Measurements from ENCODE around the gene DDIT3. TPM values are rescaled to one million over a fixed set of nuclear protein-coding genes. Genes with fewer than 3 reads are reported as not detected.

DDIT3 gene
- polyA plus RNA-seq, 4 donors = 41.1 to 105 (median 46.9) TPM

GRCh38 chr12:57558864-57559263, 38.5 kb upstream of the DDIT3 start:
- H3K9me3 ChIP-seq (ENCODE audit: control insufficient read depth in 2 of 2, insufficient read depth in 1 of 2, low read depth in 1 of 2, low read length in 1 of 2) = no peaks in the 10 kb centered on the region
- FAIRE-seq (no peak), DNase-seq (no peak)
- no peaks in the 10 kb centered on the region for H3K4me1 ChIP-seq (ENCODE audit: control insufficient read depth in 3 of 3, insufficient read depth in 2 of 3, low read depth in 1 of 3, low read length in 2 of 3)
- 74 to 83% (median 82%) methylated on average over 4 of the region's 4 CpGs for WGBS, 3 donors
- peaks cover 0 to 21% (median 0%) of the 10 kb centered on the region in 3 donors for H3K27me3 ChIP-seq (ENCODE audit: control insufficient read depth in 3 of 3, insufficient read depth in 3 of 3, low read length in 3 of 3)
- H3K36me3 ChIP-seq (ENCODE audit: control insufficient read depth in 3 of 3, insufficient read depth in 2 of 3, low read depth in 1 of 3, low read length in 3 of 3) = no peaks in the 10 kb centered on the region
- H3K4me3 ChIP-seq (ENCODE audit: low read depth in 1 of 3, low read length in 3 of 3) = no peak overlapping the region
- H3K27ac ChIP-seq (ENCODE audit: low read depth in 1 of 3, low read length in 2 of 3) = no peak overlapping the region

- peaks cover 0 to 48% (median 3%) of the 10 kb centered on the region in 3 donors for H3K27me3 ChIP-seq (ENCODE audit: control insufficient read depth in 3 of 3, insufficient read depth in 3 of 3, low read length in 3 of 3)
- WGBS, 3 donors = 92 to 100% (median 100%) methylated on average over 1 of the region's 1 CpG
- FAIRE-seq = no peak
- H3K4me3 ChIP-seq (ENCODE audit: low read depth in 1 of 3, low read length in 3 of 3) = no peak overlapping the region
- no peaks in the 10 kb centered on the region for H3K36me3 ChIP-seq (ENCODE audit: control insufficient read depth in 3 of 3, insufficient read depth in 2 of 3, low read depth in 1 of 3, low read length in 3 of 3)
- no peak overlapping the region for H3K27ac ChIP-seq (ENCODE audit: low read depth in 1 of 3, low read length in 2 of 3)
- no peaks in the 10 kb centered on the region for H3K4me1 ChIP-seq (ENCODE audit: control insufficient read depth in 3 of 3, insufficient read depth in 2 of 3, low read depth in 1 of 3, low read length in 2 of 3)
- no peaks in the 10 kb centered on the region for H3K9me3 ChIP-seq (ENCODE audit: control insufficient read depth in 2 of 2, insufficient read depth in 1 of 2, low read depth in 1 of 2, low read length in 1 of 2)
- DNase-seq = no peak
Observed at GRCh38 chr12:57554897-57555296, 34.6 kb upstream of the DDIT3 start.

- FAIRE-seq = no peak
- WGBS, 3 donors = 90 to 94% (median 92%) methylated on average over 2 of the region's 2 CpGs
- H3K27me3 ChIP-seq (ENCODE audit: control insufficient read depth in 3 of 3, insufficient read depth in 3 of 3, low read length in 3 of 3) = peaks cover 0 to 53% (median 3%) of the 10 kb centered on the region in 3 donors
- no peaks in the 10 kb centered on the region for H3K36me3 ChIP-seq (ENCODE audit: control insufficient read depth in 3 of 3, insufficient read depth in 2 of 3, low read depth in 1 of 3, low read length in 3 of 3)
- no peaks in the 10 kb centered on the region for H3K9me3 ChIP-seq (ENCODE audit: control insufficient read depth in 2 of 2, insufficient read depth in 1 of 2, low read depth in 1 of 2, low read length in 1 of 2)
- no peak for DNase-seq
- H3K27ac ChIP-seq (ENCODE audit: low read depth in 1 of 3, low read length in 2 of 3) = no peak overlapping the region
- no peaks in the 10 kb centered on the region for H3K4me1 ChIP-seq (ENCODE audit: control insufficient read depth in 3 of 3, insufficient read depth in 2 of 3, low read depth in 1 of 3, low read length in 2 of 3)
- H3K4me3 ChIP-seq (ENCODE audit: low read depth in 1 of 3, low read length in 3 of 3) = no peak overlapping the region
Observed at GRCh38 chr12:57554453-57554852, 34.1 kb upstream of the DDIT3 start.

- WGBS, 3 donors = 60 to 67% (median 63%) methylated on average over 7 of the region's 7 CpGs
- H3K4me3 ChIP-seq (ENCODE audit: low read depth in 1 of 3, low read length in 3 of 3) = no peak overlapping the region
- no peak overlapping the region for H3K27ac ChIP-seq (ENCODE audit: low read depth in 1 of 3, low read length in 2 of 3)
- peaks cover 0 to 61% (median 6%) of the 10 kb centered on the region in 3 donors for H3K27me3 ChIP-seq (ENCODE audit: control insufficient read depth in 3 of 3, insufficient read depth in 3 of 3, low read length in 3 of 3)
- no peaks in the 10 kb centered on the region for H3K36me3 ChIP-seq (ENCODE audit: control insufficient read depth in 3 of 3, insufficient read depth in 2 of 3, low read depth in 1 of 3, low read length in 3 of 3)
- FAIRE-seq (no peak), DNase-seq (no peak)
- H3K4me1 ChIP-seq (ENCODE audit: control insufficient read depth in 3 of 3, insufficient read depth in 2 of 3, low read depth in 1 of 3, low read length in 2 of 3) = no peaks in the 10 kb centered on the region
- no peaks in the 10 kb centered on the region for H3K9me3 ChIP-seq (ENCODE audit: control insufficient read depth in 2 of 2, insufficient read depth in 1 of 2, low read depth in 1 of 2, low read length in 1 of 2)
Observed at GRCh38 chr12:57553343-57554202, 33.3 kb upstream of the DDIT3 start.

GRCh38 chr12:57552835-57553313, 32.6 kb upstream of the DDIT3 start:
- DNase-seq (no peak), FAIRE-seq (no peak)
- Histone ChIP-seq H3K4me3 (ENCODE audit: low read depth in 1 of 3, low read length in 3 of 3) (no peak overlapping the region), H3K27me3 (ENCODE audit: control insufficient read depth in 3 of 3, insufficient read depth in 3 of 3, low read length in 3 of 3) (peaks cover 0 to 66% (median 6%) of the 10 kb centered on the region in 3 donors), H3K9me3 (ENCODE audit: control insufficient read depth in 2 of 2, insufficient read depth in 1 of 2, low read depth in 1 of 2, low read length in 1 of 2) (no peaks in the 10 kb centered on the region), H3K4me1 (ENCODE audit: control insufficient read depth in 3 of 3, insufficient read depth in 2 of 3, low read depth in 1 of 3, low read length in 2 of 3) (no peaks in the 10 kb centered on the region), H3K27ac (ENCODE audit: low read depth in 1 of 3, low read length in 2 of 3) (no peak overlapping the region), H3K36me3 (ENCODE audit: control insufficient read depth in 3 of 3, insufficient read depth in 2 of 3, low read depth in 1 of 3, low read length in 3 of 3) (no peaks in the 10 kb centered on the region)
- WGBS, 3 donors = 58 to 67% (median 60%) methylated on average over 6 of the region's 6 CpGs

GRCh38 chr12:57552306-57552651, 32.0 kb upstream of the DDIT3 start:
- DNase-seq (no peak), FAIRE-seq (no peak)
- Histone ChIP-seq H3K4me1 (ENCODE audit: control insufficient read depth in 3 of 3, insufficient read depth in 2 of 3, low read depth in 1 of 3, low read length in 2 of 3) (no peaks in the 10 kb centered on the region), H3K27ac (ENCODE audit: low read depth in 1 of 3, low read length in 2 of 3) (no peak overlapping the region), H3K4me3 (ENCODE audit: low read depth in 1 of 3, low read length in 3 of 3) (no peak overlapping the region), H3K9me3 (ENCODE audit: control insufficient read depth in 2 of 2, insufficient read depth in 1 of 2, low read depth in 1 of 2, low read length in 1 of 2) (no peaks in the 10 kb centered on the region), H3K36me3 (ENCODE audit: control insufficient read depth in 3 of 3, insufficient read depth in 2 of 3, low read depth in 1 of 3, low read length in 3 of 3) (no peaks in the 10 kb centered on the region), H3K27me3 (ENCODE audit: control insufficient read depth in 3 of 3, insufficient read depth in 3 of 3, low read length in 3 of 3) (peaks cover 0 to 66% (median 6%) of the 10 kb centered on the region in 3 donors)
- WGBS, 3 donors = 64 to 86% (median 73%) methylated on average over 2 of the region's 2 CpGs

- DNase-seq (no peak), FAIRE-seq (no peak)
- no peaks in the 10 kb centered on the region for H3K36me3 ChIP-seq (ENCODE audit: control insufficient read depth in 3 of 3, insufficient read depth in 2 of 3, low read depth in 1 of 3, low read length in 3 of 3)
- WGBS, 3 donors = 72 to 79% (median 77%) methylated on average over 3 of the region's 3 CpGs
- H3K9me3 ChIP-seq (ENCODE audit: control insufficient read depth in 2 of 2, insufficient read depth in 1 of 2, low read depth in 1 of 2, low read length in 1 of 2) = no peaks in the 10 kb centered on the region
- peaks cover 0 to 66% (median 6%) of the 10 kb centered on the region in 3 donors for H3K27me3 ChIP-seq (ENCODE audit: control insufficient read depth in 3 of 3, insufficient read depth in 3 of 3, low read length in 3 of 3)
- H3K4me3 ChIP-seq (ENCODE audit: low read depth in 1 of 3, low read length in 3 of 3) = no peak overlapping the region
- no peak overlapping the region for H3K27ac ChIP-seq (ENCODE audit: low read depth in 1 of 3, low read length in 2 of 3)
- no peaks in the 10 kb centered on the region for H3K4me1 ChIP-seq (ENCODE audit: control insufficient read depth in 3 of 3, insufficient read depth in 2 of 3, low read depth in 1 of 3, low read length in 2 of 3)
Observed at GRCh38 chr12:57551637-57552305, 31.5 kb upstream of the DDIT3 start.

GRCh38 chr12:57550641-57551549, 30.6 kb upstream of the DDIT3 start:
- Histone ChIP-seq H3K27me3 (ENCODE audit: control insufficient read depth in 3 of 3, insufficient read depth in 3 of 3, low read length in 3 of 3) (peaks cover 0 to 66% (median 6%) of the 10 kb centered on the region in 3 donors), H3K27ac (ENCODE audit: low read depth in 1 of 3, low read length in 2 of 3) (no peak overlapping the region), H3K9me3 (ENCODE audit: control insufficient read depth in 2 of 2, insufficient read depth in 1 of 2, low read depth in 1 of 2, low read length in 1 of 2) (no peaks in the 10 kb centered on the region), H3K36me3 (ENCODE audit: control insufficient read depth in 3 of 3, insufficient read depth in 2 of 3, low read depth in 1 of 3, low read length in 3 of 3) (no peaks in the 10 kb centered on the region), H3K4me3 (ENCODE audit: low read depth in 1 of 3, low read length in 3 of 3) (peak overlapping the region in 1 of 3 donors; percentile 34), H3K4me1 (ENCODE audit: control insufficient read depth in 3 of 3, insufficient read depth in 2 of 3, low read depth in 1 of 3, low read length in 2 of 3) (peaks cover 0 to 6% (median 2%) of the 10 kb centered on the region in 3 donors)
- DNase-seq = no peak
- 63 to 80% (median 74%) methylated on average over 7 of the region's 7 CpGs for WGBS, 3 donors
- no peak for FAIRE-seq
